ENCODE measurements around the gene F2R. TPM values are rescaled to one million over a fixed set of nuclear protein-coding genes. Genes with fewer than 3 reads are reported as not detected.

F2R gene
- total and polyA plus RNA-seq, 2 of the 4 experiments (the other 2 are of a cell fraction) = 85.7 to 147 TPM

DNA sequence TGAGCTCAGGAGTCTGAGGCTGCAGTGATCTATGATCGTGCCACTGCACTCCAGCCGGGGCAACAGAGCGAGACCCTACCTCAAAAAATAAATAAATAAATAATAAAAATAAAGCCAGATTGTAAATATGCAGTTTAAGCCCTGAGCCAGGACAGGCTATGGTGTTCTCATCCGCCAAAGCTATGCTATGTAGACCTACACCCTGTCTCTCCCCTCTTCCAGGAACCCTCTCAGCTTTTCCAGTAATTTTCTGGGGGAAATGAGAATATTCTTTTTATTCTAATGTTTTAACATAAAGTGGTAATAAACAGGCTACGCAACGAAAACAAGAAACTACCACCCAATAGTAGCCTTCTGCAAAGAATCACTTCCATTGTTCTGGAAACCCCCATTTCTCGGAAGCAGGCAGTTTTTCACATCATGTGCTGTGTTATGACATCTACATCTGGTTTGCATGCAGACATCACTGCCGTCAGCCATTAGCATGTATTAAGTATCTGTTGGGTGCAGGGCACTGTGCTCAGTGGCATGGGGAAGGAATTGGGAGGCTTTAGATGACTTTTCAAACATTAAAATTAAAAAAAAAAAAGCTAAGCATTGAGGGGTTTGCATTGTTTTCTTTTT, 38.0 kb upstream of the F2R start:
- H3K4ac ChIP-seq (ENCODE audit: low read depth, low read length) = peak overlapping the region; percentile 53
- H3K23ac ChIP-seq (ENCODE audit: low read depth, low read length) = no peak overlapping the region
- H2BK15ac ChIP-seq (ENCODE audit: low read depth, low read length) = peak overlapping the region; percentile 45; the same call in 1 of the 3 replicates
- no peak overlapping the region for H3K4me2 ChIP-seq (ENCODE audit: low read depth, low read length)
- H3K14ac ChIP-seq (replicated peaks; ENCODE audit: low read depth, low read length) = no peak overlapping the region
- WGBS, 2 experiments (ENCODE audit: extremely low coverage in 2 of 2, insufficient read length in 1 of 2) = no CpG with 5 or more reads among the region's 8 CpGs
- H2AFZ ChIP-seq (replicated peaks; ENCODE audit: low read length, poor library complexity) = no peak overlapping the region
- DNase-seq (no peak), ATAC-seq (ENCODE audit: low read depth) (no peak)
- TF ChIP-seq CEBPB (IDR thresholded peaks at IDR 0.05; ENCODE audit: low read depth, low read length) = no peak
- no peak for TF ChIP-seq MAZ (IDR thresholded peaks at IDR 0.05; ENCODE audit: borderline replicate concordance, low read depth, low read length)
- TF ChIP-seq NFE2L2 (IDR thresholded peaks at IDR 0.05; ENCODE audit: low read depth, low read length) = no peak
- TF ChIP-seq FOS (IDR thresholded peaks at IDR 0.05; ENCODE audit: low read depth, low read length) = no peak
- TF ChIP-seq, protein P1, sequence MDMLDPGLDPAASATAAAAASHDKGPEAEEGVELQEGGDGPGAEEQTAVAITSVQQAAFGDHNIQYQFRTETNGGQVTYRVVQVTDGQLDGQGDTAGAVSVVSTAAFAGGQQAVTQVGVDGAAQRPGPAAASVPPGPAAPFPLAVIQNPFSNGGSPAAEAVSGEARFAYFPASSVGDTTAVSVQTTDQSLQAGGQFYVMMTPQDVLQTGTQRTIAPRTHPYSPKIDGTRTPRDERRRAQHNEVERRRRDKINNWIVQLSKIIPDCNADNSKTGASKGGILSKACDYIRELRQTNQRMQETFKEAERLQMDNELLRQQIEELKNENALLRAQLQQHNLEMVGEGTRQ (IDR thresholded peaks at IDR 0.05; ENCODE audit: low read depth, low read length) = no peak
- no peak for TF ChIP-seq CHD1 (IDR thresholded peaks at IDR 0.05; ENCODE audit: low read depth, low read length)
- TF ChIP-seq MXI1 (IDR thresholded peaks at IDR 0.05; ENCODE audit: borderline replicate concordance, low read depth, low read length) = no peak
- no peak for TF ChIP-seq SMC3 (IDR thresholded peaks at IDR 0.05; ENCODE audit: low read depth, low read length)
- H3K9me3 ChIP-seq (ENCODE audit: control insufficient read depth, insufficient read depth, low read length) = no peaks in the 10 kb centered on the region
- H3K9ac ChIP-seq (ENCODE audit: low read depth, low read length) = no peak overlapping the region
- H3K4me1 ChIP-seq (ENCODE audit: control insufficient read depth, insufficient read depth, low read length) = no peaks in the 10 kb centered on the region; the same call in 1 of the 2 replicates
- peak overlapping the region; percentile 52 for H2BK20ac ChIP-seq (ENCODE audit: low read depth, low read length)
- no peaks in the 10 kb centered on the region for H3K9me1 ChIP-seq (ENCODE audit: insufficient read depth, low read length)
- in situ Hi-C loops (cut with MboI; ENCODE audit: low sequenced_read_pairs) (no loop called here), intact Hi-C loops (cut with micrococcal nuclease) (no loop called here), dilution Hi-C loops (cut with HindIII; ENCODE audit: low sequenced_read_pairs, unreplicated experiment) (no loop called here)
- no peak overlapping the region for H4K8ac ChIP-seq (ENCODE audit: low read depth in 2 of 2, low read length in 2 of 2)
- no peaks in the 10 kb centered on the region for H4K20me1 ChIP-seq (ENCODE audit: insufficient read depth, low read length)
- H3K27me3 ChIP-seq (ENCODE audit: control insufficient read depth, insufficient read depth, low read length) = no peaks in the 10 kb centered on the region
- ChIA-PET CTCF (interaction anchor here (0.6 kb wide), 2 partner anchors 34 to 1014 kb away, joined by 3 to 4 read pairs; no protein-coding TSS in a partner anchor), POLR2A (ENCODE audit: unreplicated experiment) (no interaction called here)
- peak overlapping the region; percentile 55; the same call in 1 of the 2 replicates for H4K91ac ChIP-seq (ENCODE audit: insufficient read depth, low read depth, low read length)
- H2BK5ac ChIP-seq (ENCODE audit: low read depth, low read length, poor library complexity, severe bottlenecking) = no peak overlapping the region
- H3K27ac ChIP-seq (ENCODE audit: insufficient read depth, low read length) = no peak overlapping the region
- H4K5ac ChIP-seq (ENCODE audit: low read depth, low read length) = peak overlapping the region; percentile 30; the same call in 1 of the 2 replicates
- H2AK5ac ChIP-seq (ENCODE audit: low read depth, low read length) = peak overlapping the region; percentile 72
- H3K36me3 ChIP-seq (ENCODE audit: control insufficient read depth, insufficient read depth, low read length) = no peaks in the 10 kb centered on the region
- no peak overlapping the region for H3K4me3 ChIP-seq (ENCODE audit: insufficient read depth, low read depth, low read length)
- H2AK9ac ChIP-seq (replicated peaks; ENCODE audit: low read depth, low read length, poor library complexity) = no peak overlapping the region
- no peaks in the 10 kb centered on the region for H3K79me1 ChIP-seq (ENCODE audit: low read depth in 1 of 2, low read length in 2 of 2)
- BruUV-seq (replicated peaks) = no TSS peak
- H3K56ac ChIP-seq (ENCODE audit: extremely low read depth, insufficient read depth, low read length) = no peak overlapping the region
- peak overlapping the region; percentile 67 for H3K18ac ChIP-seq (ENCODE audit: low read depth, low read length)
- H2BK120ac ChIP-seq (ENCODE audit: low read depth, low read length) = peak overlapping the region; percentile 49; the same call in 1 of the 2 replicates

Measured in IMR-90 (cell line).